ENCODE measurements around the gene MAL. TPM values are rescaled to one million over a fixed set of nuclear protein-coding genes. Genes with fewer than 3 reads are reported as not detected.
A peak's percentile ranks its signal among the peaks of the same experiment; 100 is the strongest.

MAL gene
- total RNA-seq, 3 donors from 2014 or later: 5.6 to 6.1 (median 6.1) TPM

- ATAC-seq (no peak), DNase-seq (no peak)
- Mint-ChIP-seq H3K36me3 (ENCODE audit: insufficient read depth) (no peaks in the 10 kb centered on the region), H3K9me3 (no peaks in the 10 kb centered on the region), H3K4me3 (no peak overlapping the region), H3K4me1 (ENCODE audit: low read depth) (peaks cover 11% of the 10 kb centered on the region), H3K27me3 (ENCODE audit: low read depth) (no peaks in the 10 kb centered on the region)
Measured at GRCh38 chr2:95017836-95018235, 7.7 kb upstream of the MAL start.

- no peak for DNase-seq
- Mint-ChIP-seq H3K27me3 (ENCODE audit: low read depth) (no peaks in the 10 kb centered on the region), H3K36me3 (ENCODE audit: insufficient read depth) (no peaks in the 10 kb centered on the region), H3K9me3 (no peaks in the 10 kb centered on the region), H3K4me1 (ENCODE audit: low read depth) (peaks cover 16% of the 10 kb centered on the region), H3K4me3 (no peak overlapping the region)
- ATAC-seq: no peak
Measured at GRCh38 chr2:95018301-95018700, 7.2 kb upstream of the MAL start.

- DNase-seq (no peak), ATAC-seq (no peak)
- Mint-ChIP-seq H3K4me3 (no peak overlapping the region), H3K4me1 (ENCODE audit: low read depth) (peaks cover 23% of the 10 kb centered on the region), H3K27me3 (ENCODE audit: low read depth) (no peaks in the 10 kb centered on the region), H3K36me3 (ENCODE audit: insufficient read depth) (no peaks in the 10 kb centered on the region), H3K9me3 (no peaks in the 10 kb centered on the region)
Measured at GRCh38 chr2:95018861-95019550, 6.5 kb upstream of the MAL start.

- DNase-seq (no peak), ATAC-seq (no peak)
- H3K27me3 Mint-ChIP-seq (ENCODE audit: low read depth): no peaks in the 10 kb centered on the region
- H3K9me3 Mint-ChIP-seq: no peaks in the 10 kb centered on the region
- no peaks in the 10 kb centered on the region for H3K36me3 Mint-ChIP-seq (ENCODE audit: insufficient read depth)
- H3K4me3 Mint-ChIP-seq: no peak overlapping the region
- peaks cover 28% of the 10 kb centered on the region for H3K4me1 Mint-ChIP-seq (ENCODE audit: low read depth)
Measured at GRCh38 chr2:95019572-95019971, 5.9 kb upstream of the MAL start.

DNA sequence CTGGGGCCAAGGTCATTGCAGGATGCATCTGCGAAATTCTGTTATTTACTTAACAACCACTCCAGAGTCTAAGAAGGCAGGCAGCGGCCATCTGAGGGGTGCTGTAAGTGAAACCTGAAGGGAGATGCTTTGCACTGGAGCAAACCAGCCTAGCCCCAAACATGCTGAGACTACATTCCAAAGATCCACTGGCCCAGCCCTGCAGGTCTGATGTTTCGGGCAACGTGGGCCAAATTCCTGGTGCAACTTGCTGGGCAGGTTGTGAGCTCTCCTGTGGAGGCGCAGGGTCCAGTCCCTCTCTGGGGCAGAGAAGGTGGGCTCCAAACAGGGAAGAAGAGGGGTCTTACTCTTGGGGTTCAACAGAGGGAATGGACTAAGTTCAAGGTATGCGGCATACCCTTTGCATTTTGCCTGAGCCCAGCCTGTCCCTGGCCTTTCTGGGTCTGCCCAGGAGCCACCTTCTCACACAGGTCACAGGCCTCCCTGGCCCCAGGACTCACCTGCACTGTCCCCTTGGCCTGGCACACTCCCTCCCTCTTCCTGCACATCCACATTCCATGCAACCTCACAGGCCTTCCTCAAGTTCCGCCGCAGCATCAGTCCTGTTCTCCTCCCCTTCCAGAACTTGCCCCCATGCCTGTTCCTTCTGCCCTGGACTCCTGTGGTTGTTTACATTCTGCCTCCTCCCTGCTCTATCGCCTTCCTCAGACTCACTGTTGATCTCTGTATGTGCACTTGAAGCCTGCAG is 5.1 kb upstream of the MAL start:
- Mint-ChIP-seq H3K4me3 (no peak overlapping the region), H3K36me3 (ENCODE audit: insufficient read depth) (no peaks in the 10 kb centered on the region), H3K27me3 (ENCODE audit: low read depth) (no peaks in the 10 kb centered on the region), H3K4me1 (ENCODE audit: low read depth) (peaks cover 32% of the 10 kb centered on the region), H3K9me3 (no peaks in the 10 kb centered on the region)
- ATAC-seq (no peak), DNase-seq (no peak)

GRCh38 chr2:95021023-95021416 is 4.5 kb upstream of the MAL start:
- Mint-ChIP-seq H3K27me3 (ENCODE audit: low read depth) (peaks cover 3% of the 10 kb centered on the region), H3K4me1 (ENCODE audit: low read depth) (peaks cover 35% of the 10 kb centered on the region)
- no peak for ATAC-seq

DNA sequence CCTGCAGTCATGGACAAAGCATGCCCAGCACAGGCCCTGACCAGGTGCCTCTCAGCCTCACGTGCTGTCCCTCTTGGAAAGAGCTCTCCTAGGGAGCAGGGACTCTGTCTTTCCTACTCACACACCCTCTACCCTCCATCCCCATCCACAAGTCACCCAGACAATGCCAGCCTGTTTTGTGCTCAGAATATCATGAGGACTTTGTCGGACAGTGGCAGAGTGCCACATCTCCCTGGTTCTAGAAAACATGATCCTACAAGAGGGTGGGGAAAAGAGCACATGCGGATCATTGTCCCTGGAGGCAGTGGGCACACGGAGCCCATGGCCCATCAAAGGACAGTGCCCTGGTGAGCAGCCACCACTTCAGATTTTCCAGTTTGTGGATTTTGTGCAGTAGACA is 3.7 kb upstream of the MAL start:
- Mint-ChIP-seq H3K4me3 (no peak overlapping the region), H3K9me3 (no peaks in the 10 kb centered on the region), H3K36me3 (ENCODE audit: insufficient read depth) (no peaks in the 10 kb centered on the region)

More at GRCh38 chr2:95021023-95021416, 4.5 kb upstream of the MAL start:
- H3K36me3 Mint-ChIP-seq (ENCODE audit: insufficient read depth): no peaks in the 10 kb centered on the region
- no peak overlapping the region for H3K4me3 Mint-ChIP-seq
- H3K9me3 Mint-ChIP-seq: no peaks in the 10 kb centered on the region
- DNase-seq: no peak

DNA sequence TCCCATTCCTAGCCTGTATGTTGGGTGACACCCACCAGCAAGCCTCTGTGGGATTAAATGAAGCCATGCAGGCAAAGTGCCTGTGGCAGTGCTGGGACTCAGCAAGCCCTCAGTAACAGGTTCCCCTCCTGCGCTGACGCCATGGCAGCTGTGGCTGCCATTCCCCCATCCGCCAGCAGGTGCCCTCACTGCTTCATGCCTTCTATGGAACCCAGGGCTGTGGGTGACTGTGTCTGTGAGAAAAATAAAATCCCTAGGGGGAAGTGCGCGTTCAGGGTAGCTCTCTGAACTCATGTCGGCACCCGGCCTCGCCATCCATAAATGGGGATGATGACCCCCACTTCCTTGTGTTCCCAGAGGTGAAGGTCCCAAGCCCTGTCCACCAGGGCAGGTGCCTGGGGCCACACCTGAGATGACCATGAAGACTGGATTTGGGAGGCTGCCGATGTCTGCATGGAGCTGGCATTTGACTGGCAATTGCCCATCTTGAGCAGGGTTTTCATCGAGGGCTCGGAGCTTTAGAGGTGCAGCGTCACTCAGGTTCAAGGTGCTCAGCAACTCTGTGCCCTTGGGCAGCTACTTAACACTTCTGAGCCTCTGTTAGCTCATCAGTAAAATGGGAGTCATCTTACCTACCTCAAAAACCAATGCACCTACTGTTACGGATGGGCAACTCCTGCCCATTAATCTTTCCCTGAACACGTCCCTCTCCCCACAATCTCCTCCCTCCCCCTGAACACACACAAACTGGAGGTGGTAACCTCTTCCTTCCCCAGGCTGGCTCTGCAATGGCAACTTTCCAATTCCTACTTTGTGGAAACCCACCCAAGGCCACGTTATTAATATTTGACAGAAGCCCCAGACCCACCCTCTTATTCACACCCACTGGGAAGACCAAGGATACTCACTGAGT is 2.9 kb upstream of the MAL start:
- no peaks in the 10 kb centered on the region for H3K9me3 Mint-ChIP-seq
- DNase-seq: peak; percentile 83
- peak overlapping the region; percentile 19 for H3K4me3 Mint-ChIP-seq
- peaks cover 48% of the 10 kb centered on the region for H3K4me1 Mint-ChIP-seq (ENCODE audit: low read depth)
- ATAC-seq: peak; percentile 67 to 69
- no peaks in the 10 kb centered on the region for H3K36me3 Mint-ChIP-seq (ENCODE audit: insufficient read depth)
- peaks cover 8% of the 10 kb centered on the region for H3K27me3 Mint-ChIP-seq (ENCODE audit: low read depth)

More for the DNA sequence above, 3.7 kb upstream of the MAL start:
- Mint-ChIP-seq H3K4me1 (ENCODE audit: low read depth) (peaks cover 41% of the 10 kb centered on the region), H3K27me3 (ENCODE audit: low read depth) (peaks cover 7% of the 10 kb centered on the region)
- DNase-seq: no peak
- ATAC-seq: no peak

DNA sequence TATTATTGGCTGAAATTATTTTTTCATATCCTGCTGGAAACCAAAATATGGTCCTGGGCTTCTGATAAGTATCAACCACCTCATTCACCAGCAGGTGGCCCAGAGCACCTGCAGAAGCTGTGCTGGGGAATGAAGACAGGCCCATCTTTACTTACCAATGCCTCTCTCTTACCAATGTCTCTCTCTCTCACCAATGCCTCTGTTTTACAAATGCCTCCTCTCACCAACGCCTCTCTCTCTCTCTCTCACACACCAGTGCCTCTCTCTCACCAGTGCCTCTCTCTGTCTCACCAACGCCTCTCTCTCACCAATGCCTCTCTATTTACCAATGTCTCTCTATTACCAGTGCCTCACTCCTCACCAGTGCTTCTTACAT is 2.3 kb upstream of the MAL start:
- no peaks in the 10 kb centered on the region for H3K36me3 Mint-ChIP-seq (ENCODE audit: insufficient read depth)
- peak overlapping the region; percentile 19 for H3K4me3 Mint-ChIP-seq
- peak; percentile 56 for DNase-seq
- peaks cover 8% of the 10 kb centered on the region for H3K27me3 Mint-ChIP-seq (ENCODE audit: low read depth)
- no peaks in the 10 kb centered on the region for H3K9me3 Mint-ChIP-seq
- peaks cover 51% of the 10 kb centered on the region for H3K4me1 Mint-ChIP-seq (ENCODE audit: low read depth)
- peak; percentile 31 to 36 for ATAC-seq

DNA sequence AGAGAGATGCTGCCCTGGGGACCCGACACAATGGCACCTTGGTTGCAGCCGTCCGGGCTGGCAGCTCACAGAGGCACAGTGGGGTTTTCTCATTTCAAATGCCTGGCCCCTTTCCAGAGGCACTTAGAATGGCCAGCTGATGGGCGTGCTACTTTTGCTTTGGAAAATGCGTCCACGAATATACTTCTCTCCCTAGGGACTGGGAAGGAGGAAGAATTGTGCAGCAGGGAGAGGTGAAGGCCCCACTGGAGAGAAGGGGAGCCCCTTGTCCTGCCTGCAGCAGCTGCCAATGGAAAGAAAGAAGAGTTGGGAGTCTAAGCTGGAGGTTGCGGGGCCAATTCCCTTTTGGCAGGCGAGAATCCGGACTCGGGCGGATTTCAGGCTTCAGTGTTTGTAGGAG is 1.1 kb upstream of the MAL start:
- DNase-seq (no peak), ATAC-seq (no peak)
- H3K4me3 Mint-ChIP-seq: peak overlapping the region; percentile 73
- H3K4me1 Mint-ChIP-seq (ENCODE audit: low read depth): peaks cover 61% of the 10 kb centered on the region
- peaks cover 8% of the 10 kb centered on the region for H3K27me3 Mint-ChIP-seq (ENCODE audit: low read depth)
- H3K9me3 Mint-ChIP-seq: no peaks in the 10 kb centered on the region
- no peaks in the 10 kb centered on the region for H3K36me3 Mint-ChIP-seq (ENCODE audit: insufficient read depth)

DNA sequence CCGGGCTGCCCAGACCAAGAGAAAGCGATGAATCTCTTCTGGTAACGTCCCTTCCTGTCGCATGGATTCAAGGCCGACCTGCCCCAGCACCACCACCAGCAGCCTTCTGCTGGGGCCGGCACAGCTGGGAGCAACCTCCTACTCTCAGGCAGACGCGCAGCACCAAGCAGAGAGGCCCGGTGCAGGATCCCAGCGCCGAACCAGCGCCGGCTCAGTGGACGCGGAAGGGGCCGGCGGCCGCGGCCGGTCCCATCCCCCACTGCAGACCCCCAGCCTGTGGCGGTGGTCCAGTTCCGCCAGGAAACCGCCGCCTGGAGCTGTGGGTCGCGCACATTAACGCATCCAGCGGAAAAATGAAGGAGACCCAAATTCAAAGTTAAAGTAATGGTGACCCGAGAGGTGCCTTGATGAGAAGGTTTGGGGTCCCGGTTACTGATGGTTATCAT is 525 bp upstream of the MAL start:
- no peak for DNase-seq
- peaks cover 66% of the 10 kb centered on the region for H3K4me1 Mint-ChIP-seq (ENCODE audit: low read depth)
- no peak for ATAC-seq
- H3K36me3 Mint-ChIP-seq (ENCODE audit: insufficient read depth): no peaks in the 10 kb centered on the region
- no peaks in the 10 kb centered on the region for H3K9me3 Mint-ChIP-seq
- peaks cover 8% of the 10 kb centered on the region for H3K27me3 Mint-ChIP-seq (ENCODE audit: low read depth)
- peak overlapping the region; percentile 73 for H3K4me3 Mint-ChIP-seq

GRCh38 chr2:95026471-95027368 is 1.2 kb downstream of the MAL start:
- H3K4me1 Mint-ChIP-seq (ENCODE audit: low read depth): peaks cover 81% of the 10 kb centered on the region
- no peak for DNase-seq
- no peaks in the 10 kb centered on the region for H3K36me3 Mint-ChIP-seq (ENCODE audit: insufficient read depth)
- H3K27me3 Mint-ChIP-seq (ENCODE audit: low read depth): peaks cover 8% of the 10 kb centered on the region
- peak overlapping the region; percentile 96 for H3K4me3 Mint-ChIP-seq
- peak in 1 of 2 donors; percentile 7 for ATAC-seq
- H3K9me3 Mint-ChIP-seq: no peaks in the 10 kb centered on the region

DNA sequence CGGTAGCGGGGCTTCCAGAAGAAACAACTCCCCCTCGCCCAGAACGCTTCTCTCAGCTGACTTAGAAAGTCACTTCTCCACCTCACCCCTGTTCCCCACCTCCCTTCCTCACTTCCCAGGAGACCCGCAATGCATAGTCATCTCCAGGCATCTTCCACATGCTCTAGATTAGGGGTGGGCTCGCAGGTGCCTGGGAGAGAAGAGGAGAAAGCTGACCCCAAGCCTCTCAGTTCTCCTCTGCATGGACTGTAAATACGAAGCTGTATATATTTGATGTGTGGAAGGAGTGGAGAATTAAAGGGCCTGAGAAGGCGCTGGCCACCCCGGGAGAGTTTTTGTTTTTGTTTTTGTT is 1.8 kb downstream of the MAL start:
- peaks cover 8% of the 10 kb centered on the region for H3K27me3 Mint-ChIP-seq (ENCODE audit: low read depth)
- peak overlapping the region; percentile 96 for H3K4me3 Mint-ChIP-seq
- DNase-seq: no peak
- no peaks in the 10 kb centered on the region for H3K9me3 Mint-ChIP-seq
- H3K4me1 Mint-ChIP-seq (ENCODE audit: low read depth): peaks cover 78% of the 10 kb centered on the region
- ATAC-seq: no peak
- no peaks in the 10 kb centered on the region for H3K36me3 Mint-ChIP-seq (ENCODE audit: insufficient read depth)
